GM12878 (cell line): ENCODE measurements around the gene PDPK1. TPM values are rescaled to one million over a fixed set of nuclear protein-coding genes. Genes with fewer than 3 reads are reported as not detected.

Experiments
- ATAC-seq: fragments of 200-7000 bp; cut with Tn5 transposase; 3 replicates; pipeline ENCODE4 v1.9.1; 2020; ENCODE audit warnings: mild to moderate bottlenecking, moderate library complexity
- BruUV-seq: library from RNA; stranded (reverse); fragments of 400-500 nt; replicated peaks from 2 replicates; lab custom pipeline; 2021; lab: Mats Ljungman, UMichigan
- CTCF ChIA-PET: fragments of 300-600 bp; sonication (Branson Sonifier 250); formaldehyde crosslinking; extraction: SDS; loops from one replicate; lab custom pipeline; 2021; ENCODE audit warnings: inconsistent platforms; lab: Yijun Ruan, JAX
- POLR2A ChIA-PET: fragments of 350-600 bp; formaldehyde crosslinking; extraction: SDS; loops from one replicate; lab custom pipeline; 2021; ENCODE audit warnings: inconsistent platforms; lab: Charles Lee
- RAD21 ChIA-PET: fragments of 300-600 bp; sonication (Branson Sonifier 250); formaldehyde crosslinking; loops from one replicate; lab custom pipeline; 2023; ENCODE audit warnings: antibody characterized with exemption; ENCODE audit not compliant: unreplicated experiment; lab: Charles Lee
- SMC1A ChIA-PET: fragments of 300-600 bp; sonication (Branson Sonifier 250); formaldehyde crosslinking; loops from one replicate; lab custom pipeline; 2023; ENCODE audit not compliant: unreplicated experiment, uncharacterized antibody; lab: Charles Lee
- DNase-seq: peaks from one replicate; pipeline ENCODE4 v3.0.0-alpha.2; 2011; ENCODE audit warnings: low read depth, low spot score
- FAIRE-seq: peaks from 3 replicates; lab custom pipeline; 2011; peaks lifted over from hg19 to GRCh38; lab: Jason Lieb, UNC
- H2AFZ ChIP-seq: 2 replicates; pipeline ENCODE4 v1.6.0; 2011; ENCODE audit warnings: low read depth, low read length, control low read depth; ENCODE audit not compliant: control insufficient read depth
- H3K27ac ChIP-seq: 2 replicates; pipeline ENCODE4 v1.5.1; 2011; ENCODE audit warnings: control low read depth; ENCODE audit not compliant: control insufficient read depth, insufficient read depth
- H3K27me3 ChIP-seq, 2 experiments: replicated peaks in 1 of 2; 2 replicates each; pipeline versions ENCODE4 v1.6.0 to v1.6.1; 2011; ENCODE audit warnings: low read length in 1 of 2; ENCODE audit not compliant: control insufficient read depth in 2 of 2, insufficient read depth in 2 of 2
- H3K36me3 ChIP-seq, 2 experiments: 2 replicates each; pipeline ENCODE4 v1.5.1; 2011; ENCODE audit warnings: low read length in 1 of 2; ENCODE audit not compliant: control insufficient read depth in 2 of 2, insufficient read depth in 2 of 2
- H3K4me1 ChIP-seq: 2 replicates; pipeline ENCODE4 v1.6.1; 2011; ENCODE audit warnings: mild to moderate bottlenecking, low read length, moderate library complexity, mixed read lengths; ENCODE audit not compliant: control insufficient read depth, insufficient read depth
- H3K4me2 ChIP-seq: 2 replicates; pipeline ENCODE4 v1.6.0; 2011; ENCODE audit warnings: control low read depth; ENCODE audit not compliant: control insufficient read depth, insufficient read depth
- H3K4me3 ChIP-seq: fragments of 200-600 bp; sonication (generic); 2 replicates; pipeline ENCODE4 v1.5.1; 2016
- H3K79me2 ChIP-seq: 2 replicates; pipeline ENCODE4 v1.6.0; 2011; ENCODE audit warnings: low read length; ENCODE audit not compliant: control insufficient read depth, insufficient read depth
- H3K9ac ChIP-seq: 2 replicates; pipeline ENCODE4 v1.8.0; 2011; ENCODE audit warnings: low read length, control low read depth, mixed read lengths; ENCODE audit not compliant: control insufficient read depth, insufficient read depth
- H3K9me3 ChIP-seq: replicated peaks from 3 replicates; pipeline ENCODE4 v1.5.1; 2011; ENCODE audit warnings: mild to moderate bottlenecking, low read length; ENCODE audit not compliant: control insufficient read depth, insufficient read depth
- H4K20me1 ChIP-seq: 2 replicates; pipeline ENCODE4 v1.6.0; 2011; ENCODE audit not compliant: control insufficient read depth, insufficient read depth
- EED ChIP-seq: sonication (generic); IDR thresholded peaks from 2 replicates; pipeline ENCODE4 v1.6.1; 2016; ENCODE audit warnings: antibody characterized with exemption, low read depth
- ETV6 ChIP-seq, 2 experiments: fragments of 450-650 bp in 1 of 2; IDR thresholded peaks in 1 of 2; conservative IDR thresholded peaks in 1 of 2; 2 replicates each; pipeline ENCODE4 v1.6.1; 2014; ENCODE audit warnings: antibody characterized with exemption in 1 of 2, borderline replicate concordance in 1 of 2, low read depth in 1 of 2, mild to moderate bottlenecking in 1 of 2, moderate library complexity in 1 of 2
- EZH2 ChIP-seq: IDR thresholded peaks from 2 replicates; pipeline ENCODE4 v1.6.1; 2012; ENCODE audit warnings: low read depth, mild to moderate bottlenecking, control low read depth, inconsistent platforms, low read length, borderline replicate concordance; ENCODE audit not compliant: control insufficient read depth
- HDAC6 ChIP-seq: fragments of 200-600 bp; sonication (generic); IDR thresholded peaks from one replicate; pipeline ENCODE4 v1.8.0; 2017; ENCODE audit warnings: antibody characterized with exemption; ENCODE audit not compliant: unreplicated experiment
- KAT2A ChIP-seq: conservative IDR thresholded peaks from 2 replicates; pipeline ENCODE4 v1.6.1; 2011; ENCODE audit warnings: low read depth, low read length; ENCODE audit not compliant: control insufficient read depth
- RCOR1 ChIP-seq: conservative IDR thresholded peaks from 2 replicates; pipeline ENCODE4 v1.6.1; 2012; ENCODE audit warnings: low read depth, low read length, improper control_type of control experiment
- RELA ChIP-seq: fragments of 450-650 bp; IDR thresholded peaks from 2 replicates; pipeline ENCODE4 v1.8.0; 2014; ENCODE audit warnings: borderline replicate concordance; ENCODE audit not compliant: partially characterized antibody
- SMAD1 ChIP-seq: fragments of 450-650 bp; IDR thresholded peaks from 2 replicates; pipeline ENCODE4 v1.6.1; 2018; ENCODE audit warnings: mild to moderate bottlenecking, low read depth; ENCODE audit not compliant: partially characterized antibody
- SMC3 ChIP-seq: IDR thresholded peaks from 2 replicates; pipeline ENCODE4 v1.6.1; 2011; ENCODE audit warnings: low read length, improper control_type of control experiment, borderline replicate concordance
- TAF1 ChIP-seq: IDR thresholded peaks from 2 replicates; pipeline ENCODE4 v1.6.1; 2011; ENCODE audit warnings: mild to moderate bottlenecking, low read depth, low read length, borderline replicate concordance
- WGBS: methylation state at CpG from one replicate; pipeline ENCODE4 v1.1.6; 2016; ENCODE audit warnings: low lambda C conversion rate; ENCODE audit not compliant: insufficient replicate concordance, insufficient coverage; ENCODE audit errors: missing lambda C conversion rate; 5-methylcytosine and 5-hydroxymethylcytosine counted together
- in situ Hi-C: fragments of 300-500 bp; cut with MboI; formaldehyde crosslinking; loops from 9 replicates; pipeline ENCODE4 v1.14.3; 2018; ENCODE audit warnings: mixed read lengths
- intact Hi-C: fragments of 100-400 bp; cut with micrococcal nuclease; formaldehyde crosslinking; loops from one replicate; pipeline ENCODE4 v1.14.2; 2022; ENCODE audit not compliant: unreplicated experiment
- polyA plus RNA-seq, 11 experiments: library from polyadenylated mRNA; depleted of rRNA in 4 of 11; unstranded in 6 of 11; stranded (reverse) in 5 of 11; fragments of >200 nt; fragmentation: Nextera tagmentation in 4 of 11; fragmentation: Illumina TruSeq in 1 of 11; extraction: Ambion mirVana in 4 of 11; extraction: Trizol in 1 of 11; gene quantifications; 1 replicate in 1 of 11; 2 replicates in 10 of 11; pipeline versions ENCODE4 v1.2.1 to v1.2.3, GENCODE V29; 2011 to 2016; ENCODE audit warnings: inconsistent platforms in 2 of 11, missing spikeins in 2 of 11, low read depth in 1 of 11
- total RNA-seq, 4 experiments: library from RNA; depleted of rRNA in 3 of 4; stranded (reverse); fragments of >200 nt in 3 of 4; fragmentation: Illumina TruSeq in 1 of 4; extraction: Trizol in 1 of 4; gene quantifications; 2 replicates each; pipeline versions ENCODE4 v1.2.1 to v1.2.3, GENCODE V29; 2013 to 2021
- TF ChIP-seq, protein P1 (sequence below): fragments of 450-650 bp; formaldehyde crosslinking; IDR thresholded peaks from 2 replicates; pipeline ENCODE4 v1.4.0; 2020; ENCODE audit warnings: mild to moderate bottlenecking, moderate library complexity

The PDPK1 gene
- total and polyA plus RNA-seq, 10 of the 15 experiments (the other 5 are each of a cell fraction or from before 2014, with no cell fraction given): 3.9 to 41.3 (median 25.5) TPM

DNA sequence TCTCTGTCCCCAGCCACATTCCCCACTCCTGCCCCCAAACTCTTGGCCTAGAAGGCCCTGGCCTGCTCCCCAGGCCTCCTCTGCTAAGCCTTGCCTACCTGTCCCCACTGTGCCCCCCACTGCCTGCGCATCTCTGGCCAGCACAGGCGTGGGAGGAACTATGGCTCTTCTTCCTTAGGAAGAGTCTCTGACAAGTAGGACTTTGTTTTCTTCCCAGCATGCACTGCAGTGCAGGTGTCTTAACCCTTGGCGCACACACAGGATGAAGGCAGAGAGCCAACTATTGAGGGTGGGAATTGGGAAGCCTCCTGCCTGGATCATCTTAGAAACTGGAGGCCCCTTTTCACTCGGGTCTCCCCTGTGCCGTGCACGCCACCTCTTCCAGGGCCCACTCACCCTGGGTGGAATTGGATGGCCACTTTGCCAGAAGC, 14.0 kb upstream of the PDPK1 start:
- Histone ChIP-seq H4K20me1 (peaks cover 3% of the 10 kb centered on the region; the same call in 1 of the 2 replicates), H3K9me3 (no peaks in the 10 kb centered on the region), H3K9ac (no peak overlapping the region), H3K79me2 (peaks cover 15% of the 10 kb centered on the region), H3K4me1 (peaks cover 7% of the 10 kb centered on the region), H3K27ac (no peak overlapping the region), H3K4me3 (no peak overlapping the region), H3K4me2 (no peak overlapping the region), H2AFZ (no peak overlapping the region), H3K27me3 (no peaks in the 10 kb centered on the region), H3K36me3 (peaks cover 9 to 27% of the 10 kb centered on the region in 2 experiments; a peak in 3 of 4 replicates)
- DNase-seq: no peak
- TF ChIP-seq RELA (no peak), KAT2A (no peak), SMAD1 (no peak)
- ATAC-seq: no peak
- RAD21 ChIA-PET: no interaction called here
- CTCF ChIA-PET: no interaction called here
- 99% methylated on average over 6 of the region's 6 CpGs for WGBS
- FAIRE-seq: no peak
- POLR2A ChIA-PET: no interaction called here
- SMC1A ChIA-PET: no interaction called here
- intact Hi-C loops: no loop called here
- in situ Hi-C loops: no loop called here
- no TSS peak for BruUV-seq

GRCh38 chr16:2524339-2524938, 13.4 kb upstream of the PDPK1 start:
- no peak for FAIRE-seq
- no peaks in the 10 kb centered on the region for H3K9me3 ChIP-seq
- in situ Hi-C loops: no loop called here
- WGBS: 79% methylated on average over 9 of the region's 9 CpGs
- H3K27ac ChIP-seq: no peak overlapping the region
- no peak overlapping the region for H2AFZ ChIP-seq
- intact Hi-C loops: no loop called here
- H3K4me2 ChIP-seq: no peak overlapping the region
- no peak overlapping the region for H3K4me3 ChIP-seq
- RAD21 ChIA-PET: no interaction called here
- H3K4me1 ChIP-seq: peaks cover 7% of the 10 kb centered on the region
- ATAC-seq: no peak
- CTCF ChIA-PET: no interaction called here
- peaks cover 9 to 24% of the 10 kb centered on the region in 2 experiments; a peak in 3 of 4 replicates for H3K36me3 ChIP-seq
- SMC1A ChIA-PET: no interaction called here
- H3K9ac ChIP-seq: no peak overlapping the region
- POLR2A ChIA-PET: no interaction called here
- BruUV-seq: no TSS peak
- peaks cover 3% of the 10 kb centered on the region; the same call in 1 of the 2 replicates for H4K20me1 ChIP-seq
- no peaks in the 10 kb centered on the region for H3K27me3 ChIP-seq
- no peak for DNase-seq
- H3K79me2 ChIP-seq: peaks cover 9% of the 10 kb centered on the region
- TF ChIP-seq EED: no peak
- no peak for TF ChIP-seq HDAC6
- TF ChIP-seq, protein P1, sequence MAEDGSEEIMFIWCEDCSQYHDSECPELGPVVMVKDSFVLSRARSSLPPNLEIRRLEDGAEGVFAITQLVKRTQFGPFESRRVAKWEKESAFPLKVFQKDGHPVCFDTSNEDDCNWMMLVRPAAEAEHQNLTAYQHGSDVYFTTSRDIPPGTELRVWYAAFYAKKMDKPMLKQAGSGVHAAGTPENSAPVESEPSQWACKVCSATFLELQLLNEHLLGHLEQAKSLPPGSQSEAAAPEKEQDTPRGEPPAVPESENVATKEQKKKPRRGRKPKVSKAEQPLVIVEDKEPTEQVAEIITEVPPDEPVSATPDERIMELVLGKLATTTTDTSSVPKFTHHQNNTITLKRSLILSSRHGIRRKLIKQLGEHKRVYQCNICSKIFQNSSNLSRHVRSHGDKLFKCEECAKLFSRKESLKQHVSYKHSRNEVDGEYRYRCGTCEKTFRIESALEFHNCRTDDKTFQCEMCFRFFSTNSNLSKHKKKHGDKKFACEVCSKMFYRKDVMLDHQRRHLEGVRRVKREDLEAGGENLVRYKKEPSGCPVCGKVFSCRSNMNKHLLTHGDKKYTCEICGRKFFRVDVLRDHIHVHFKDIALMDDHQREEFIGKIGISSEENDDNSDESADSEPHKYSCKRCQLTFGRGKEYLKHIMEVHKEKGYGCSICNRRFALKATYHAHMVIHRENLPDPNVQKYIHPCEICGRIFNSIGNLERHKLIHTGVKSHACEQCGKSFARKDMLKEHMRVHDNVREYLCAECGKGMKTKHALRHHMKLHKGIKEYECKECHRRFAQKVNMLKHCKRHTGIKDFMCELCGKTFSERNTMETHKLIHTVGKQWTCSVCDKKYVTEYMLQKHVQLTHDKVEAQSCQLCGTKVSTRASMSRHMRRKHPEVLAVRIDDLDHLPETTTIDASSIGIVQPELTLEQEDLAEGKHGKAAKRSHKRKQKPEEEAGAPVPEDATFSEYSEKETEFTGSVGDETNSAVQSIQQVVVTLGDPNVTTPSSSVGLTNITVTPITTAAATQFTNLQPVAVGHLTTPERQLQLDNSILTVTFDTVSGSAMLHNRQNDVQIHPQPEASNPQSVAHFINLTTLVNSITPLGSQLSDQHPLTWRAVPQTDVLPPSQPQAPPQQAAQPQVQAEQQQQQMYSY (CRISPR knock-in tag): no peak
- TF ChIP-seq RCOR1: no peak
- TF ChIP-seq SMAD1: no peak
- TF ChIP-seq TAF1: no peak
- no peak for TF ChIP-seq ETV6 (conservative IDR thresholded peaks at IDR 0.05 in 1 of 2, IDR thresholded peaks at IDR 0.05 in 1 of 2; ENCODE audit: borderline replicate concordance in 1 of 2, low read depth in 1 of 2)
- TF ChIP-seq SMC3: no peak
- no peak for TF ChIP-seq EZH2
